GM04503 (cell line): ENCODE data around the gene KRTAP10-8.
"Not testable (repeated sequence)": the region's sequence is repeated elsewhere in the genome, so short reads cannot be mapped to it uniquely, and the experiment has no call there.

Experiments
- DNase-seq: peaks from one replicate; pipeline ENCODE4 v3.0.0-alpha.2; 2012; ENCODE audit warnings: low read depth

Gene KRTAP10-8

DNA sequence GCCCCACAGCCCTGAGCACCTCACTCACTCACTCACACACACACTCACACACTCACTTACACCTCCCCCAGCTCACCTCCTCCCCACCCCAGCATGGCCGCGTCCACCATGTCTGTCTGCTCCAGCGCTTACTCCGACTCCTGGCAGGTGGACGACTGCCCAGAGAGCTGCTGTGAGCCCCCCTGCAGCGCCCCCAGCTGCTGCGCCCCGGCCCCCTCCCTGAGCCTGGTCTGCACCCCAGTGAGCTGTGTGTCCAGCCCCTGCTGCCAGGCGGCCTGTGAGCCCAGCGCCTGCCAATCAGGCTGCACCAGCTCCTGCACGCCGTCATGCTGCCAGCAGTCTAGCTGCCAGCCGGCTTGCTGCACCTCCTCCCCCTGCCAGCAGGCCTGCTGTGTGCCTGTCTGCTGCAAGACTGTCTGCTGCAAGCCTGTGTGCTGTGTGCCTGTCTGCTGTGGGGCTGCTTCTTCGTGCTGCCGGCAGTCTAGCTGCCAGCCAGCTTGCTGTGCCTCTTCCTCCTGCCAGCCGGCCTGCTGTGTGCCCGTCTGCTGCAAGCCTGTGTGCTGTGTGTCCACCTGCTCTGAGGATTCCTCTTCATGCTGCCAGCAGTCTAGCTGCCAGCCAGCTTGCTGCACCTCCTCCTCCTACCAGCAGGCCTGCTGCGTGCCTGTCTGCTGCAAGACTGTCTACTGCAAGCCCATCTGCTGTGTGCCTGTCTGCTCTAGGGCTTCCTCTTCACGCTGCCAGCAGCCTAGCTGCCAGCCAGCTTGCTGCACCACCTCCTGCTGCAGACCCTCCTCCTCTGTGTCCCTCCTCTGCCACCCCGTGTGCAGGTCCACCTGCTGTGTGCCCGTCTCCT, 34.7 kb downstream of the KRTAP10-8 start, which contains the start of gene KRTAP10-11:
Gene KRTAP10-11, plus strand, starts transcription at position 49 of the 856 bp plus-strand sequence. Its CDS starts 45 bp downstream, at position 94.
- not testable (repeated sequence) for DNase-seq

DNA sequence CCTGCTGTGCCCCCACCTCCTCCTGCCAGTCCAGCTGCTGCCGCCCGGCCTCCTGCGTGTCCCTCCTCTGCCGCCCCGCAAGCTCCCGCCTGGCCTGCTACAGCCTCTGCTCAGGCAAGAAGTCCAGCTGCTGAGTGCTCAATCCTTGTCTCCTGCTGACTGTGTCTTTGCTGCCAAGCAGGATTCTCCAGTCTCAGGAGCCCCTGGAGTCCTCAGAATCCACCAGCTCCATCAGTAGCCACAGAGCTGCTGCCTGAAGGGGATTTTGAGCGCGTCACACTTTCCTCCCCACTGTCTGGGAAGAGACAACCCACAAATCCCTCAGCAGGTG, 35.3 kb downstream of the KRTAP10-8 start:
- DNase-seq, result no peak

DNA sequence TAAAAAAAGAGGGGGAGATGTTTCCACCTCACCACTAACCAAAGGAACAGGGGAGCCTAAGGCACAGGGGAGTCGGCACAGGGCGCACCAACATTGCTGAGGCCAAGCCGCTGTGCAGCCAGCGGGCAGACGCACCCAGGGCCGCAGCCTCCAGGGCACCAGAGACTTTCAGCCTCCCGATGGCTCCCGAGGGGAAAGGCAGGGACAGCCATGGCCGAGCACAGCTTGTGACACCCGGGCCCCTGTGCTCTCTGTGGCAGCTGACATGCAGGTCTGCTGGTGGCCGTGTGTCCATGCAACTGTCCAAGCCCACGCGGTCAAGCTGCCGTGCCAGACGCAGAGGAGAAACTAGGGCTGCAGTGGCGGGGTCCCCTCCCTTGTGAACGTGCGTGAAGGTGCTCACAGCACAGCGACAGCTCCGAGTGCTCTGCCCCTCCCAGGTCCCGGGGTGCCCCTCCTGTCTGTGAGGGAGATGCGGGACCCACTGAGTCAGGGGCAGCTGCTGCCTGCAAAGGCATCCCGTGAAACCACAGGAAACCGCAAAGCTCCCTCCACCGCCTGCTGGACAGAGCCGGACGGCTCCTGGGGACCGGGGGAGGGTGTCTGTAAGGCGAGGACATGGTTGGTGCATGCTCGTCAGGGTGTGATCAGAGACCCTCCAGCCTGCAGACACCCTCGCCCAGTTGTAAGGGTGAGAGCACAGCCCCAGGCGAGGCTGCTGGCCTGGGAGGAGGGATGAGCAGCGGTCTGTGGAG, 36.9 kb downstream of the KRTAP10-8 start:
- DNase-seq, result no peak

DNA sequence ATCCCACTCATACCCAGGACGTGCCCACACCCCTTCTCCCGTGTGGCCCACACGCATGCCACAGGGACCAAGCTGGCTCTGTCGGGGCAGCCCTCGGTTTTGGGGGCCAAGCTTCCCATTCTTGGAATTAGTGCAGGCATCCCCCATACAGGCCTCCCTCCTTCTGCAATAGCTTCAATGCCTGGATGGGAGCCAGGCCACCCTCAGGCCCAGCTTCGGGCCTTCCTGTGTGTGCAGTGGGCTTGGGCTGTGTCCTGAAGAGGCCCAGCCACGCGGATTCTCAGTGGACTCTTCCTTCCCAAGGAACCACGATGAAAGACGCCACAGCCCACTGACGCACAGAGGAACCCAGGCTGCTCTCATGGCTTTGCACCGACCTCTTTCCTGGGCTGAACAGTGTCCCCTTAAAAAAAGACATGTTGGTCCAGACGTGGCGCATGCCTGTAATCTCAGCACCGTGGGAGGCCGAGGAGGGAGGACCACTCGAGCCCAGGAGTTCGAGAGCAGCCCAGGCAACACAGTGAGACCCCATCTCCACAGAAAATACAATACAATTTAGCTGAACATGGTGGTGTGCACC, 37.7 kb downstream of the KRTAP10-8 start:
- DNase-seq, result no peak

DNA sequence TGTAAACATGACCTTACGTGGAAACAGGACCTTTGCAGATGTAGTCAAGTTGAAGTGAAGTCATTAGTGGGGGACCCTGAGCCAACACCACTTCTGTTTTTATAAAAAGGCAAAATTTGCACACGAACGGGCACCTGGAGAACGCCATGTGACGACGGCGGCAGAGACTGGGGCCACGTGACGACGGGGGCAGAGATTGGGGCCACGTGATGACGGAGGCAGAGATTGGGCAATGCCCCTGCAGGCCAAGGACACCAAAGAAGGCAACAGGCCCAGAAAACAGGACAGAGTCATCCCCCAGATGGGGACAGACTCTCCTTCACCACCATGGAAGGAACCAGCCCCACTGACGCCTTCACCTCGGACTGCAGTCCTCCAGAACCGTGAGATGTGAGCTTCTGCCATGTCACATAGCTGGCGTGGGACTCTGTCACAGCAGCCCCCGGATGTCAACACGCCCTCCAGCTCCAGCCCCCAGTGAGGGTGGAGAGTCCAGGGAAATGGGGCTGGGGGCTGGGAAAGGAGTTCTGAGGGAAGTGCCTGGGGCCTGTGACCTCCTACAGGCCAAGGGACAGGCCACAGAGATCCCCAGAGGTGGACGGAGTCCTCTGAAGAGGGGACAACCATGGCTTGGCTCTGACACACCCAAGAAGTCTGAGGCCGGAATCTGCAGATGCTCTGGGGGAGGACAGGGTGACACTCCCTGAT, 38.5 kb downstream of the KRTAP10-8 start:
- DNase-seq, result no peak

DNA sequence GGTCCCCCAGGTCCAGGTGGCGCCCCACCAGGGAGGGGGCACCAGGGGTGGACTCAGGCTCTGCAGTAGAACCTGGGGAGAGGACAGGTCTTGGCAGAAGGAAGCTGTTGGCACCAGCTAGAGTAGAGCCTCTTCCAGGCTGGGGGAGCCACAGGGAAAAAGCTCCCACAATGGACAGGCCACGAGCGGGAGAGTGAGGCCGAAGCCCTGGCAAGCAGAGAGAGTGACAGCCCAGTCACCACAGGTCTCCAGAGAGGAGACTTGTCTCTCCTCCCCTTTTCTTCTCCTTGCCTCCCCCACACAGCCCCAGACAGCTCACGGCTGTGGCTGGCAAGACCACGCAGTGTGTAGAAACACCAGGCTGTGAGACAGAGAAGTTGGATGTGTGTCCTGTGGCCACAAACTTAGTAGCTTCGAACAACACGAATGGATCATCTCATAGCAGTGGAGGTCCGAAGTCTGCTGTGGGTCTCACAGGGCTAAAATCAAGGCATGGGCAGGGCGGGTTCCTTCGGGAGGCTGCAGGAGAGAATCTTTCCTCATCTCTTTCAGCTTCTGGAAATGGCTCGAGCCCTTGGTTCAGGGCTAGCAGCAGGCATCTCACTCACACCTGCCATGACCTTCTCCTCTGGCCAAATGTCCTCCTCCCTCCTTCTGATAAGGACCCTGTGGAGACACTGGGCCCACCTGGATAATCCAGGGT, 39.2 kb downstream of the KRTAP10-8 start:
- DNase-seq, result no peak

DNA sequence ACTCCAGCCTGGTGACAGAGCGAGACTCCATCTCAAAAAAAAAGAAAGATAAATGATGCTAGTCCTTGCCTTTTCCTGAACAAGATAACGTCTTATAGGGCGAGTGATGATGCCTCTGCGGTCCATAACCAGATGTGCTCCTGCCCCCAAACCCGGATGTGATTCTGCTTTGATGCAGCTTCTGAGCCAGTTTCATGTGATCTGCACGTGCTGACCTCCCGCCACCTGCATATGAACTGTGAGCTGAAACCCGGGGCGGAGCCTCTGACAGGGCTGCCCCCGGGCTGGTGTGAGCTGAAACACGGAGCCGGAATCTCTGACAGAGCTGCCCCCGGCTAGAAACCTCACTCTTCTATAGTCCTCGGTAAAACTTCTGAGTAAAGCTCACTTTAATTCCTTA, 41.2 kb downstream of the KRTAP10-8 start:
- no peak for DNase-seq

DNA sequence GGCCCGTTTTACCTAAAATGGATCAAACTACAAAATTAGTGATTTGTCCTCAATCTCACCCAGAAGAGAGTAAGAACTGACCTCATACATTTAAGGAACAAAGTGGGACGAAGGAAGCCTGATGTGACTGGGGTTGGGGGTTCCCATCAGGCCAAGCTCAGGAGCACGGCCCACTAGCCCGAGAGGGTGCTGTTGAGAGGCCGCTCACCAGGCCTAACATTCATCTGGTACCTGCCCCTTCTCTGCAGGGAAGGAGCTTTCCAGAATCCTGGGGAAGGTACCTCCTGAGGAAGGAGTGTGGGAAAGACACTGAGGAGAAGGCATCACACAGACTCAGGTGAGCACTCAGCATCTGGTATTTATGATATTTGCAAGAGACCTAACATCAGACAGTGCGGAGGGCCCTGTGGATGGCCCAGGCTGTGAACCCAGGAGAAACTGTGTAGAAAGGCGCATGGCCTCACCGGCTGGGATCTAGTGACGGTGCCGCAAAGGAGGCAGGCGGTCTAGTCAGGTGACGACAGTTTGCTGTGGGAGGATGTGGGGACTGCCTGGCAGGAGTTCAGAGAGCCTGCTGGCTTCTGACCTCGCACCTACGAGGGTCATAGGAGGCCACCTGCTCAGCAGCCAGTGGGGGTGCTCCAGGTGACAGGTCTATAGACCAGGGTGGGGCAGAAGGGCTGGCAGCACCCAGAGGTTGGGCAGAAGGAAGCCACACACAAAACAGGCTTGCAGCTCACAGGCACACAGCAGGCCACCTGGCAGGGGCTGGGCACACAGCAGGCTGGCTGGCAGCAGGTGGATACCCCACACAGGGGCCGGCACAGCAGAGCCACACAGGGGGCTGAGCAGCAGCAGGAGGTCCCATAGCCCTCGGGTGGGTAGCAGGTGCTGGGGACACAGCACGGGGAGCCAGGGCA, 42.0 kb downstream of the KRTAP10-8 start:
- DNase-seq, result no peak

DNA sequence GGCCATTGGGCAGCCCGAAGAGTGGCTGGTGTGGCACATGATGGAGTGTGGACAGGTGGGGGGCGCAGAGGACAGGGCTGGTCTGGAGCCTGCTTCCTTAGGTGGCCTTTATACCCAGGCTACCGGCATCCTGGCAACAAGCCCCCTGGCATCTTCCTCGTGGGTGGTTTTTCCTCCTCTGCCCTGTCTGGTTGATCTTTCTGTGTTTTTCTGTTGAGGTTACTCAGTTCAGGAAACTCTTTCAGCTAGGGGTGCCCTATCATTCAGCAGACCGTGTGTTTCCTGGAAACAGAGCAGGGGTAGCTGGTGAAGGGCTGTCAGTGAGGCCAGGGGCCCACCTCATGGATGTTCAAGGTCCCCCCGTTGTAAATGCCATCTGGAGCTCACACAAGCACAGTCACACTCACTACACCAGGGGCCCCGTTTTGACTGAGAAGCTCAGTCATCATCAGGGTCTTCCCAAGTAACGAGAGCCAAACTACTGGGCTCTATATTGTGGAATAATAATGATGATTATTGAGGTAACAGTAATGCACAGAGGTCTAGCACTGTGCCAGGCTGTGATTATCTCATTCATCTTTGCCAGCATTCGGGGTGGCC, 42.8 kb downstream of the KRTAP10-8 start, which contains the start of gene KRTAP12-4:
Gene KRTAP12-4, minus strand, starts transcription at position 84 of the 600 bp plus-strand sequence. Its CDS starts 45 bp downstream, at position 39.
- DNase-seq, result no peak

DNA sequence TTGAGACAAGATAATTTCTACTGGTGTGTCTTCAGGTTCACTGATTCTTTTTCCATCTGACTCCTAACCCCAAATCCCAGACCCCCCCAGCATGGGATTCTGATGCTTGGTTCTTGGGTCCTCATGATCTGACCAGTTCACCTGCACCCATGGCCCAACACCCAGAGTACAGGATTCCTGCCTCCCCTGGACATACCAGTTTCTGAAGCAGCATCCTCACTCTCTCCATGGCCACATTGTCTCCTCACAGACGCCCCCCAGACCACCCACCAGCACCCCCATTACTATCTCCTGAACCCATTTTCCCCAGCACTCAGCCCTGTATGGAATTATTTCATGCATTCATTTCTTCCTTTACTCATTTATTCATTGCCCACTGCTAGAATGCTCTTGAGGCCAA, 45.0 kb downstream of the KRTAP10-8 start:
- DNase-seq, result no peak

DNA sequence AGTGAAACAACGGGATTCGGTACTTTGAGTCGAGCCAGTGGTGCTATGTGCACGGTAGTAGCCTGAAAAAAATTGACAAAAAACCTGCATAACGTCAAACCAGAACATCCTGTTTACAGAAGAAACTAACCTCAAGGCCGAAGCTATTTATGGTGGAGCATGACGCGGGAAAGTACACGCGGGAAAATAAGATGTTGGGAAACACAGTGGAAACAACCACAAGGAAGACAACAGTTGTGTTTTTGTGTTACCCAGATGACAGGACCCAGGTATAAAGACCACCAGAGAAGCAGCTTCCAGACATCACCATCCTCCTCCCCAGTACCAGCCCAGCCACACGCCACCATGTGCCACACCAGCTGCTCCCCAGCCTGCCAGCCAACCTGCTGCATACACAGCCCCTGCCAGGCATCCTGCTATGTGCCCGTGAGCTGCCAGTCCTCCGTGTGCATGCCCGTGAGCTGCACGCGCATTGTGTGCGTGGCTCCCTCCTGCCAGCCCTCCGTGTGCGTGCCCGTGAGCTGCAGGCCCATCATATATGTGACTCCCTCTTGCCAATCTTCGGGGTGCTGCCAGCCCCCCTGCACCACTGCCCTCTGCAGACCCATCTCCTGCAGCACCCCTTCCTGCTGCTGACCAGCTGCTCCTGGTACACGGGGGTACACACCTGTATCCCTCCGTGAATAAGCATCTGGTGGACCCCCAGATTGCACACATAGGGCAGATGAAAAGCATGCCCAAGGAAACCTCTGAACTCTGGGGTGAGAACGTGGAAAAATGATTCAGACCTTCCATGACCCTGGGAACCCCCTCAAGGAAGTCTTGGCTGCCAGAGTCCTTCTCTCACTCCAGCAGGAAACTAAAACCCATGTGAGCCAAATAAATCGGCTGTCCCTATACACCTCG, 46.0 kb downstream of the KRTAP10-8 start, which contains the start of gene KRTAP12-3:
Gene KRTAP12-3, plus strand, starts transcription at position 298 of the 906 bp plus-strand sequence. Its CDS starts 48 bp downstream, at position 346.
- no peak for DNase-seq

DNA sequence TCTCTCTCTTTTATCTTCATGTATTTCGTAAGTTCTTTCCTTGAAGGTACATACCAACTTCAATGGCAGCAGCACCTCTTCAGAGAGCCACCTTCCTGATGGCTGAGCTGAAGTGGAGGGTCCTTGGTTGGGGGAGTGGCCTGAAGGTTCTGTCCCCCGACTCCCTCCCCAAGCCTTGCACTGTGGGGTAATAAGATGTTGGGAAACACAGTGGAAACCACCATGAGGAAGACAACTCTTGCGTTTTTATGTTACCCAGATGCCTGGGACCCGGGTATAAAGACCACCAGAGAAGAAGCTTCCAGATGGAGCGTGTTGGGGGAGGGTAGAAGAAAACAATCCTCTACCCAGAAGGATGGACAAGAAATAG, 46.6 kb downstream of the KRTAP10-8 start:
- no peak for DNase-seq

DNA sequence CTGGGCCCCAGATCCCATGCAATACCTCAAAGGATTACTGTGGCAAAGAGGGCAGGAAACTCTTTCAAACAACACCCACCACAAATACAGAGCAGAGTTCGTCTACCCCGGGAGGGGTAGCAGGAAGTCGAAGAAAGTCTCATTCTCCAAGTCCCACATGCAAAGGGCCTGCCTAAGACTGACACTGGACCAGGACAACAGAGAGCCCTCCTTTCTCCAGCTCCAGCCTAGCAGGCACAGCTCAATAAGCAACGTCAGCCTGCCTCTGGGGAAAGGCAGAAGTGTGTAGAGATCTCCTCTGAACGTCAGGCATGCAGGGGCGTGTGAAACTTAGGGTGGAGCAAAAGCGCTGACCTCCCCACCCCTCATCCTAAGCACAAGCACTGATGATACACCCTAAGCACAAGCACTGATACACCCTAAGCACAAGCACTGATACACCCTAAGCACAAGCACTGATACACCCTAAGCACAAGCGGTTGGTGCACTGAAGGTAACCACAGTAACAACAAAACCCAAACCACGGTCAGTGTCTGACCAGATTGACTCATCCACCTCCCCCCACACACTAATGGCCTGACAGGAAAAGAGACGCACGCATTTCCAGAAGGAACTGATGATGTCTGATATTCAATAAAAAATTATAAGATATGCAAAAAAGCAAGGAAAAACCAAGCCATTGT, 47.2 kb downstream of the KRTAP10-8 start:
- no peak for DNase-seq

DNA sequence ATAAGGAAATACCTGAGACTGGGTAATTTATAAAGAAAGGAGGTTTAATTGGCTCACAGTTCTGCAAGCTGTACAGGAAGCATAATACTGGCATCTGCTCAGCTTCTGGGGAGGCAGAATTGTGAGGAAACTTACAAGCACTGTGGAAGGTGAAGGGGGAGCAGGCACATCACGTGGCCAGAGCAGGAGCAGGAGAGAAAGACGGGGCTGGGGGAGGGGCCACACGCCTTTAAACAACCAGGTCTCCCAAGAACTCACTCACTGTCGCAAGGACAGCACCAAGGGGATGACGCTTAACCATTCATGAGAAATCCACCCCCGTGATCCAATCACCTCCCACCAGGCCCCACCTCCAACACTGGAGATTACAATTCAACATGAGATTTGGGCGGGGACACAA, 49.7 kb downstream of the KRTAP10-8 start:
- DNase-seq, result not testable (repeated sequence)
